ENCODE results near the gene KMT2B.
A peak's percentile ranks its signal among the peaks of the same experiment; 100 is the strongest.

Gene KMT2B

GRCh38 chr19:35727053-35727955 is 9.5 kb downstream of the KMT2B start:
- no peak for DNase-seq (ENCODE audit: low read depth in 3 of 3)

- no peak for DNase-seq (ENCODE audit: low read depth in 3 of 3)
Observed at GRCh38 chr19:35727956-35728706, 10.3 kb downstream of the KMT2B start.

DNA sequence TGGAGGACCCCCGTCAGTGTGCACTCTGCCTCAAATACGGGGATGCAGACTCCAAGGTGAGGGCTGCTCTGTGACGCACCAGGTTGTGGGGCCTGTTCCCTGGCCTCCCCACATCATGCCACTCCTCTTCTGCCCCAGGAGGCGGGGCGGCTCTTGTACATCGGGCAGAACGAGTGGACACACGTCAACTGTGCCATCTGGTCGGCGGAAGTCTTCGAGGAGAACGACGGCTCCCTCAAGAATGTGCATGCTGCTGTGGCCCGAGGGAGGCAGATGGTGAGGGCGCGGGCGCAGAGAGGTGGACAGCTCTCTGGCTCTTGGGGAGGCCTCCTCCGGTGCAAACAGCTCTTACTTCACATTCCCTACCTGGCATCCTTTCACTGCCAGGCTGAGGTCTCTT is 11.2 kb downstream of the KMT2B start:
- no peak for DNase-seq (ENCODE audit: low read depth in 3 of 3)

- no peak for DNase-seq (ENCODE audit: low read depth in 3 of 3)
Observed at GRCh38 chr19:35729763-35730162, 12.0 kb downstream of the KMT2B start.

- DNase-seq (ENCODE audit: low read depth in 3 of 3) = no peak
Observed at GRCh38 chr19:35730326-35730725, 12.5 kb downstream of the KMT2B start.

DNA sequence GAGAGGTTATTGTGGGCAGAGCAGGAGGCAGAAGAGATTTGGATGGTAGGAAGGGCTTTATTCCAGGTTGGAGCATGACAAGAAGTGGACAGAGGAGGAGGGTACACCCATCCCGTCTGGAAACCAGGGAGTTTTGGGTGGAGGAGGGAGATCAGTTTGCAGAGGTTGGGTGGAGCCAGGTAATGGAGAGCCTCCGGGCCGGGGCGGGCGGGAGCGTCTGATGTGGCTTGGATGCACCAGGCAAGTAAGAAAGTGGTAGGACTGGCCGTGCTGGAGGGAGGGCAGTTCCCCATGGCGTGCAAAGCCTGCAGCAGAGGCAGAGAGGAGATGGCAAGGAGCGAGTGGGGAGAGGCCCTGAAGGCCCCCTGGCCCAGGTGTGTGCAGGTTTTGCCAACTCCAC is 13.6 kb downstream of the KMT2B start:
- DNase-seq (ENCODE audit: low read depth in 3 of 3) = no peak

DNA sequence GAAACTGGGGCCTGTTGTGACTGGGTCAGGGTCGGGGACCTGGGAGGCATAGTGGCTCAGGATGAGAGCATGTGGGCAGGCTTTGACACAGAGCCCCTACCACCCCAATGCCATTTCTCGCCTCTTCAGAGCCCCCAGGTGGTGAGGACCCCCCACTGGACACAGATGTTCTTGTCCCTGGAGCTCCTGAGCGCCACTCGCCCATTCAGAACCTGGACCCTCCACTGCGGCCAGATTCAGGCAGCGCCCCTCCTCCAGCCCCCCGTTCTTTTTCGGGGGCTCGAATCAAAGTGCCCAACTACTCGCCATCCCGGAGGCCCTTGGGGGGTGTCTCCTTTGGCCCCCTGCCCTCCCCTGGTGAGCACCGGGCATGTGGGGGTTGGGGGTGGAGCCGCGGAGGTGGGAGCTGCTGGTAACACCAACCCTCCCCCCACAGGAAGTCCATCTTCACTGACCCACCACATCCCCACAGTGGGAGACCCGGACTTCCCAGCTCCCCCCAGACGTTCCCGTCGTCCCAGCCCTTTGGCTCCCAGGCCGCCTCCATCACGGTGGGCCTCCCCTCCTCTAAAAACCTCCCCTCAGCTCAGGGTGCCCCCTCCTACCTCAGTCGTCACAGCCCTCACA is 14.1 kb downstream of the KMT2B start:
- no peak for DNase-seq (ENCODE audit: low read depth in 3 of 3)

DNA sequence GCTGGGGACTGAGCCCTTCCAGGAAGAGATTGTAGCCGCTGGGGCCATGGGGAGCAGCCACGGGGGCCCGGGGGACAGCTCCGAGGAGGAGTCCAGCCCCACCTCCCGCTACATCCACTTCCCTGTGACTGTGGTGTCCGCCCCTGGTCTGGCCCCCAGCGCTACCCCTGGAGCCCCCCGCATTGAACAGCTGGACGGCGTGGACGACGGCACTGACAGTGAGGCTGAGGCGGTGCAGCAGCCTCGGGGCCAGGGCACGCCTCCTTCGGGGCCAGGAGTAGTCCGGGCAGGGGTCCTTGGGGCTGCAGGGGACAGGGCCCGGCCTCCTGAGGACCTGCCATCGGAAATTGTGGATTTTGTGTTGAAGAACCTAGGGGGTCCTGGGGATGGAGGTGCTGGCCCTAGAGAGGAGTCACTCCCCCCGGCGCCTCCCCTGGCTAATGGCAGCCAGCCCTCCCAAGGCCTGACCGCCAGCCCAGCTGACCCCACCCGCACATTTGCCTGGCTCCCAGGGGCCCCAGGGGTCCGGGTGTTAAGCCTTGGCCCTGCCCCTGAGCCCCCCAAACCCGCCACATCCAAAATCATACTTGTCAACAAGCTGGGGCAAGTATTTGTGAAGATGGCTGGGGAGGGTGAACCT is 14.9 kb downstream of the KMT2B start:
- DNase-seq (ENCODE audit: low read depth in 3 of 3) = no peak

- DNase-seq (ENCODE audit: low read depth in 3 of 3) = no peak
Observed at GRCh38 chr19:35733180-35734125, 15.7 kb downstream of the KMT2B start.

GRCh38 chr19:35734273-35734672 is 16.5 kb downstream of the KMT2B start:
- DNase-seq (ENCODE audit: low read depth in 3 of 3) = no peak

GRCh38 chr19:35734889-35735288 is 17.1 kb downstream of the KMT2B start:
- DNase-seq (ENCODE audit: low read depth in 3 of 3) = no peak

DNA sequence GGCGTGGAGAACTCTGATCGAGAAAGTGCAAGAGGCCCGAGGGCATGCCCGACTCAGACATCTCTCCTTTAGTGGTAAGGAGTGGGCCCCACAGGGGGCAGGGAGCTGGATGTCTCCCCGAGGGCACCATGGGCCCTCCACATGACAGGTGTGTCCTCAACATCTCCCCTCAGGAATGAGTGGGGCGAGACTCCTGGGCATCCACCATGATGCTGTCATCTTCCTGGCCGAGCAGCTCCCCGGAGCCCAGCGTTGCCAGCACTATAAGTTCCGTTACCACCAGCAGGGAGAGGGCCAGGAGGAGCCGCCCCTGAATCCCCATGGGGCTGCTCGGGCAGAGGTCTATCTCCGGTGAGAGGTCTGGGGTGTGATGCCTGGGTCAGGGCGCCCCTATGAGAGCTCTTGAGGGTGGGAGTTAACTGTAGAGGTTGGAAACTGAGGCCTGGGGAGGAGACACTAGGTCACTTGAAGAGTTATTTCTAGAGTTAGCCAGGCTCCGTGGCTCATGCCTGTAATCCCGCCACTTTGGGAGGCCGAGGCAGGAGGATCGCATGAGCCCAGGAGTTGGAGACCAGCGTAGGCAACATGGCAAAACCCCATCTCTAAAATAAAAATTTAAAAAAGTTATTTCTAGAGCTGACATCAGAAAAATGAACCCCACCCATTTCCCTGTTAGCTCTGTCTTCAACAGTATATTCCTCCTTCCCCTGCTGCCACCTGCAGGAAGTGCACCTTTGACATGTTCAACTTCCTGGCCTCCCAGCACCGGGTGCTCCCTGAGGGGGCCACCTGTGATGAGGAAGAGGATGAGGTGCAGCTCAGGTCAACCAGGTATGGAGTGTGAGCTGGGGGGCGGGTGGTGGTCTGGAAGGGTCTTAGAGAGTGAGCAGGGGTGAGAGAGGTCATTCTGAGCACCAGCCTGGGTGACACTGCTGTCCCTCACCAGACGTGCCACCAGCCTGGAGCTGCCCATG is 19.4 kb downstream of the KMT2B start:
- no peak for DNase-seq (ENCODE audit: low read depth in 3 of 3)

- DNase-seq (ENCODE audit: low read depth in 3 of 3) = no peak
Observed at GRCh38 chr19:35738021-35738886, 20.5 kb downstream of the KMT2B start.

DNA sequence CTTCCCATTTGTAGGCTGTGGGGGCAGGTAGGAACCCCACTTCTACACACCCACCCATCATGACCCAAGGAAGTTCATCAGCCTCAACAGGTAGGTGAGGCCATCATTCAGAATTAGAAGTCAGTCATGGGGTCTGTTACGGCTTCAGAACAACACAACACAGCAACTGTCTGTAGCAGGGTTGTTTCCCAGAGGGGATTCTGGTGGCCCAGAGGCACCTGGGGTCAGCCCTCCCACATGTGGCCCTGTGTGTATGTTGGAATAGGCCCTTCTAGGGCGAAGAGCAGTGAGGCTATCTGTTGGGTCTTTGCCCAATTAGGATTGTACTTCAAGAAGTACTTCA is 21.1 kb downstream of the KMT2B start:
- no peak for DNase-seq (ENCODE audit: low read depth in 3 of 3)

GRCh38 chr19:35739275-35740107 is 21.7 kb downstream of the KMT2B start:
- no peak for DNase-seq (ENCODE audit: low read depth in 3 of 3)

DNA sequence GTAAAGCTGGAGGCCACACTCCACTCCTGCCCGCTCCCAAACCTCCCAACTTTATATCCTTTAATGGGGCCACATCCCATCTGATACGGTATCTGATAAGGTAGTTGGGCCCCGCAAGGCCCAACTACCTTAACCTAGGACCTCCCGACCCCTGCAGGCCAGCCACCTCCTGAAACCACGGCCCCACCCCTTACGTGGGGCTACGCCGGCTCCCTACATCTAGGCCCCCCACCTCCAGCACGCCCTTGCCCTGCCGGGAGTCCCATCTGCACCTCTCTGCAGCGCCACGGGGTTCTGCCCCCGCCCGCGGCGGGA is 22.3 kb downstream of the KMT2B start:
- no peak for DNase-seq (ENCODE audit: low read depth in 3 of 3)

- DNase-seq (ENCODE audit: low read depth in 3 of 3) = peak; percentile 92 to 97 (median 93)
Observed at GRCh38 chr19:35740423-35741202, 22.8 kb downstream of the KMT2B start.

DNA sequence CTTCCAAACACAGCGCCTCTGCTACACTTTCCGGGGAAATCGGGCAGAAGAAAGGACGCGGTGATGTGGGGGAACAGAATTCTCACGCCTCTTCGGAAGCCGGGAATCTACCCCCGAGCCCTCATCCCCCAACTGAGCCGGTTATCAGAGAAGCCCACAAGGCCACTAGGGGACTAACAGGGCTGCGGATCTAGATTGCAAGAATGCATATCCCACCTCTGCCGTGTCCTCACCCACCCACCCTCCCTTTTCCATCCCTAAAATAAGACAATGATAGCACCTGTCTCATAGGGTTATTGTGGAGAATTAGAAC is 23.4 kb downstream of the KMT2B start:
- no peak for DNase-seq (ENCODE audit: low read depth in 3 of 3)
